Fibroblast of skin of scalp (primary cell): ENCODE results near the gene SCIMP.
"Not testable (repeated sequence)": the region's sequence is repeated elsewhere in the genome, so short reads cannot be mapped to it uniquely, and the experiment has no call there.

Experiments used
- DNase-seq: peaks from one replicate; pipeline ENCODE4 v3.0.0-alpha.2; 2013

The SCIMP gene

GRCh38 chr17:5183410-5183793 lies 51.3 kb downstream of the SCIMP start:
- no peak for DNase-seq

GRCh38 chr17:5182597-5183409 lies 51.9 kb downstream of the SCIMP start:
- no peak for DNase-seq

- no peak for DNase-seq
These were observed 53.0 kb downstream of the SCIMP start for GRCh38 chr17:5181509-5182305.

- DNase-seq, result no peak
These were observed 55.7 kb downstream of the SCIMP start for GRCh38 chr17:5179003-5179402.

- DNase-seq, result not testable (repeated sequence)
These were observed 59.6 kb downstream of the SCIMP start for GRCh38 chr17:5175027-5175426.

GRCh38 chr17:5165791-5166564 lies 68.7 kb downstream of the SCIMP start:
- peak; percentile 22 for DNase-seq

GRCh38 chr17:5164436-5164835 lies 70.2 kb downstream of the SCIMP start:
- no peak for DNase-seq

- not testable (repeated sequence) for DNase-seq
These were observed 72.9 kb downstream of the SCIMP start for GRCh38 chr17:5161793-5162192.

GRCh38 chr17:5160702-5161101 lies 74.0 kb downstream of the SCIMP start:
- not testable (repeated sequence) for DNase-seq
